Measurements from ENCODE around the gene B3GLCT.
"Not testable (repeated sequence)": the region's sequence is repeated elsewhere in the genome, so short reads cannot be mapped to it uniquely, and the experiment has no call there.

B3GLCT gene

GRCh38 chr13:31301119-31301518, 101.3 kb downstream of the B3GLCT start:
- DNase-seq, result no peak

DNA sequence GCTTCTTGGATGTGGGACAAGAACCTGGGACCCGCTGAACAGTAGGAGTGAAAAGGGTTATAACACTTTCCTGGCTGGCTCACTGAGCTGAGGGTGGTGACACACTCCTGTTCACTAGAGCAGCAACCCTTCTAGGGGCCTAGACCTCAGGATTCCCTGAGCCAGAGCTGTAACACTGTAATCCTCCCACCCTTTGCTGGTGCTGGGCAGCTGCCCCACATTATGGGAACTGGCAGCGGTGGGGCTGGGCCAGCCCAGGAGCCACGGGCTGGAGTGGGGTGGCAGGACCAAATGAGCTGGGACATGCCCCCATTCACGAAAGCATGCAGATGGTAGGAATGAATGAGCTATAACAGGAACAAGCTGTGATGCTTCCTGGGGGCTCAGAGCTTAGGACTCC, 110.6 kb downstream of the B3GLCT start:
- no peak for DNase-seq

DNA sequence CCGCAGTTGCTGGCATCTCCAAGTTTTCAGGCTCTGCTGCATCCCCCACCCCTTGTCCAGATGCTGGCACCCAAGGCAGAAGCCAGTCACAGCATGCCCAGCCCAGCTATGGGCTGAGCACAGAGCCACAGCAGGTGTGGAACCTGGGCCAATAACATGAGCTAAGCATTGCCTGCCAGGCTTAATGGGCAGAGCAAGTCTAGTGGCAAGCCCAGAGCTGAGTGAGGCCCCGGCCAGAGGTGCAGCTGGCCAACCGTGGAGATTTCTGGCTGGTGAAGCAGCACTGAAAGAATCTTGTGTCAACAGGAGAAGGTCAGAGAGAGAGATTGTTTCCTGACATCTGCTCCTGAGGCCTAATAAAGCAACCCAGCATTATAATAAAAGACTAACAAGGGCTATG, 111.0 kb downstream of the B3GLCT start:
- no peak for DNase-seq

DNA sequence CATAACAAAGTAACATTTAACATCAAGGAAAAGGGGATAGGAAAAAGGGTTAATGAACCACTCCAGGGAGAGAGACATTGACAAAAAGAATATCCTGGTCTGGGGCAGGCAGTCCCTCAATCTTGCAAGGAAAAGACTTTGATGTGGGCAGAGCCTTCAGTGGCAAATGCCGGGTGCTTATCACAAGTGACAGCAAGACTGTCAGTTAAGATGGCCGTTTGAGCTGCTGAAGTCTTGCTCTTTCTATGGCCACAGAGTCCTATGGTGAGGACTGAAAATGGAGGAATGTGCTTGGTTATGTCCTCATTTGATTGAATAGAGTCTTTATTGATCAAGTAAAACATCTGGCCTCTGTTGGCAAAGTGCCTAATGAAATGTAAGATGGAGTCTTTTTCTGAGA, 112.1 kb downstream of the B3GLCT start:
- no peak for DNase-seq

DNA sequence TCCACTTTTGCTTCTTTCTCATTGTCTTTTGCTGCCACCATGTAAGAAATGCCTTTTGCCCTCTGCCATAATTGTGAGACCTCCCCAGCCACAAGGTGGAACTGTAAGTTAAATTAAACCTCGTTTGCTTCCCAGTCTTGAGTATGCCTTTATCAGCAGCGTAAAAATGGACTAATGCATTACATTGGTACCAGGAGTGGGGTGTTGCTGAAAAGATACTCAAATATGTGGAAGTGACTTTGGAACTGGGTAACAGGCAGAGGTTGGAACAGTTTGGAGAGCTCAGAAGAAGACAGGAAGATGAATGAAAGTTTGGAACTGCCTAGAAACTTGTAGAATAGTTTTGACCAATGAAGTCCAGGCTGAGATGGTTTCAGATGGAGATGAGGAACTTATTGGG, 115.2 kb downstream of the B3GLCT start:
- DNase-seq, result no peak

DNA sequence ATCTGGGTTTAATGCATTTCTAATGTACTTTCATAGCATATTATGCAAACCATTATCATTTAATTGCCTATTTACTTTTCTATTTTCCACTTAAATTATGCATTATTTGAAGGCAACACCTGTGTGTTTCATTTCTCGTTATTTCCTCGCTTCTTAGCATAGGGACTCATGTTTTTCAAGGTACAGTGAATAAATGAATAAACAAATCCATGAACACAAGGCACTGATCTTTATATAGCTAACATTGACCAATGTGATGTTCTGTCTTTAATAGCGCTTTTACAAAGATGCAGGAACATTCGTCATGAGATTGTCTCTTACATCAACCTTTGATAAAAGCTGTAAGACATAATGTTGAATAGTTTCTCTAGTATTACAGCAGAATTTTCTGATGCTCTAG, 121.2 kb downstream of the B3GLCT start:
- DNase-seq, result no peak

GRCh38 chr13:31321457-31321856, 121.7 kb downstream of the B3GLCT start:
- no peak for DNase-seq

DNA sequence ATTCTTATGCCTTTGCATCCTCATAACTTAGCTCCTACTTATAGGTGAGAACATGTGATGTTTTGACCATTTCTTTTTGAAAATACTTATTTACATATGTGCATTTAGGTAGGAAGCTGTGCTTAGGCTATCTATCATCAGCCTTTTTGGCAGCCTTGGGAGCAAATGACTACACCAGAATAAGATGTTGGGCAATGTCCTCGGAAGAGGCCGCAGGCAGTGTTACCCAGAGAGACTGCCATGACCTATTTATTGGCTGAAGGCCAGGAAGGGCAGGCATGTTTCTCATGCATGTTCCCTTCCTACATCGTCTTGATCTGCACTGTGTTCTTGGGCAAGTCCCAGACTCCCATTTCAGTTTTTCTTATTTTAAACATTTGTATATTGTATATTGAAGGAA, 122.3 kb downstream of the B3GLCT start:
- DNase-seq, result no peak

DNA sequence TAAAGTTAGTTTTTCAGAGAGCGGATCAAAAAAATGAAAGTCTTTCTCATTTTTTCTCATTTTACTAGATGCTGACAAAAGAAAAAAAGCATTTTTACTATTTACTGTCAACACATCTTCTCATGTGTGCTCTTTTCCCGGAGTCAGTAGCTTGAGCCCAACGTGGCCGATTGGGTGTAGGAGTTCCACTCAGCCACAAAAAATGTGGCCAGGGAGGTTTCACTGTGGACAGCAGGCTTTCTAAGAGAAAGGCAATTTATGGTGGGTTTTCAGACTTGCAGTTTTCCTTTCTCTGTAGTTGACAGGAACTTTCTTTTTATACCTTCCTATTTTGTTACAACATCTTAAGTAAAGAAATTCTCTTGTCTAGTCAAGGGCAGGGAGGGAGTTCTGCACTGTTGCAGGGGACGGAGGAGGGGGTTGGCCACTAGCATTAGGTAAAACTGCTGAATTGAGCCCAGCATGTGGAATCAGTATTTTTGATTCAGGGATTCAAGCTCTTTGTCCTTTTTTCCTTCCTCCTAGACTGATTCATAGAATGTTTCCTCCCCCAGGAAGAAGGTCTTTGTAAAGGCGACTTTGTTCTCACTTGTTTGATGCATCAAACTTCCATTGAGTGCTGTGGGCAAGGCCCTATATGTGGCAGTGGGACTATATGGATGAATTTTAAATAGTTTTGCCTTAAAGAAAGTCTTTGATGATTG, 123.1 kb downstream of the B3GLCT start:
- DNase-seq, result no peak

DNA sequence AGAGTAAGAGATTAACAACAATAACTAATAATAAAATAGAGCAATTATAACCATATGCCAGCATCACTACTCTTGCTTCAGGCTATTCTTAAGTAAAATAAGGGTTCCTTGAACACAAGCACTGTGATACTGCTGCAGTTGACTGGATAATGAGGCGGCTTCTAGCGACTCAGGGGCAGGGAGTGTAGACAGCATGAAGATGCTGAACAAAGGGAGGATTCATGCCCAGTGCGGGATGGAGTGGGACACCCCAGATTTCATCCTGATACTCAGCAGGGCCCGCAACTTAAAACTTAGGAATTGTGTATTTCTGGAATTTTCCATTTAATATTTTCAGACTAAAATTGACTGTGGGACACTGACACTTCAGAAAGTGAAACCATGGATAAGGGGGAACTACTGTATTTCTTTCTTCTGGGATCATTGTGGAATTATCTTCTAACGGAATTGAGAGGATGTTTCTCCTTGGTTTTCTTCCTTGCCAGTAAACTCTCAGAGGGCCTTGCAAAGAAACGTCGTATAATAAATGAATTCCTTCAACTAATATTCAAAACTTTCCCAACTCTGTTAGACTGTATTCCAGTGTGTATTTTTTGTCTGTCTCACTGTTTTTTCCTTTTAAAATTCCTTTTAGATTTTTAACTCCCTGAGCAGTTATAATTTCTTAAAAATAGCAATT, 127.5 kb downstream of the B3GLCT start:
- no peak for DNase-seq

- DNase-seq, result no peak
These were observed 128.9 kb downstream of the B3GLCT start for GRCh38 chr13:31328549-31329235.

DNA sequence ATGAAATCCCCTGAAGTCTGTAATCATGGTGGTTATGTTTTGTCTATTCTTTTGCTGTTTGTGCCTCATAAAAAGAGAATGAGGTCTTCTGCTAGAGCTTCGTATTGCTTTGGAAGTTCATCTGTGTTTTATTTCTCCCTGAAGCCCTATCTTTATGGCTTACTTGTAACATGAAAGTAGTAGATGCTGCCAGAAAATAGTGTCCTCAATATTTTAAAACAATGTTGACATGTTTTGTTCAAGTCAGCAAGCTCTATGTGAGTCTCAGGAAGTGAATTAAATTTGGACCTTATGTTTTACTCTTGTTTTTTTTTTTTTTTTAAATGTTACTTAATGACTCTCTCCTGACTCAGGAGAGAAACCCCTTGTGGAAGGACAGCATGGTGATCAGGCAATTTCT, 130.5 kb downstream of the B3GLCT start:
- DNase-seq, result no peak

DNA sequence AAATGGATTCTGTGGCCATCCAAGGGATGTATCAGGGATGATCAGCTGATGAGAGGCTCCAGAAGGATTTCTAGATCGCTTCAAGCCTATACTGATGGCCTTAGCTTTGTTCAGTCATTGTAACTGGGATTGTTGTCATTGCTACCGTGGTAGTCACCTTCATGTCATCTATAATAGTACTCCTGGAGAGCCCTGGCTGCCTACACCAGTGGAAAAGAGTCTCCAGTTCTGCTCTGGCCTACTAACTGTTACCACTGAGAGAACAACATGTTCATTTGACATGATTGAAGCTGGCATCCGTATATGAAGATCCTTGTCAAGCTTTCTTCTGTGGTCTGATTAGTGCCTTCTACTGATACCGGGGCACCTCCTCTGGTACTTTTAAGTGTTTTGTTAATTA, 131.3 kb downstream of the B3GLCT start:
- no peak for DNase-seq

DNA sequence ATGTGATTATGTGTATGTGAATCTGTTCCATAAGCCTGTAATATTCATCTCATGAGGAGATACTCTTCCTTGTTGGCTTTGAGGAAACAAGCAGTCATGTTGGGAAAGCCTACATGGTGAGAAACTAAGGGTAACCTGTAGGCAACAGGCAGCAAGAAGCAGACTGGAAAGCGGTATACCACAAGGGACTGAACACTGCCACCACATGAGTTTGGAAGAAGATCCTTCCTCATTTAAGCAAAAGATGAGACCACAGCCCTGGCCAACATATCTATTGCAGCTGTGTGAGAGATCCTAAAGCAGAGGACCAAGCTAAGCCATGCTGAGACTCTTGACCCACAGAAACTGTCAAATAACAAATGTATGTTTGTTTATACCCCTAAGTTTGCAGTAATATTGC, 134.8 kb downstream of the B3GLCT start:
- no peak for DNase-seq

DNA sequence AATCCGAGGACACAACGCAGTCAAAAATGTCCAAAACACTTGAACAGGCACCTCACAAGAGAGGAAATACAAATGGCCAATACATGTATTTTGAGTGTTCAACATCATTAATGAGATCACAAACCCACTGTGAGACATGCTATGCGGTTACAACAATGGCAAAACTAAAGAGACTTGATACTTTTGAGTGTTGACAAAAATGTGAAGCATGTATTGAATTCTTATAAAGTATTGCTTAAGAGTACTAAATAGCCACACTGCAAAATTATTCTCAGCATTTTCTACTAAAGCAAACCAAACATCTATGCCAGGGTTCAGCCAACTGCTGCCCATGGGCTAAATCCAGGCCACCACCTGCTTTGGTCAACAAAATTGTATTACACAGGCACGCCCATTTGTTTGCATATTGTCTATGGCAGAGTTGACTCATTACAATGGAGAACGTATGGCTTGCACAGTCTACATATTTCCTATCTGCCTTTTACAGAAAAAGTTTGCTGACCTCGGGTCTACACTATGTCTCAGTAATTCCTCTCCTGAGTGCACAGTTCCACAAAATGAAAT, 135.3 kb downstream of the B3GLCT start:
- no peak for DNase-seq

- DNase-seq, result not testable (repeated sequence)
These were observed 139.8 kb downstream of the B3GLCT start for GRCh38 chr13:31339616-31340015.

- DNase-seq, result not testable (repeated sequence)
These were observed 141.1 kb downstream of the B3GLCT start for GRCh38 chr13:31340848-31341247.

DNA sequence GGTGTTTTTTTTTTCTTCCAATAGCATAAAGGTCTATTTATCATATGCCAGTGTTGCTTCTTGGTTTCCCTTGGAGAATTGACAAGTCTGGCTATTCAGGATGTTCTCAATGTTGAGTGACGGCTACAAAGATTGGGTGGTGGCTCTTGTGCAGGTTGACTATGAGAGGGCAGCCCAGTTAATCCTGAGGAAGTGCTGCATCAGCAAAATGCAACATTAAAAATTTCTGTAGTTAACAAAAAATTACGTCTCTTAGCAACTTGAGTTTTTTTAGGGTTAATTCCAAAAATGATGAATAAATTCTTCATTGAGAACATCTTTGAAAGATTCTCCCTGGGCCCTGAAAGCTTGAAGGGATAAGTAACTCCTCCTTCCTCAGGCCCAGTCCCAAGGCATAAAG, 147.1 kb downstream of the B3GLCT start:
- DNase-seq, result no peak

DNA sequence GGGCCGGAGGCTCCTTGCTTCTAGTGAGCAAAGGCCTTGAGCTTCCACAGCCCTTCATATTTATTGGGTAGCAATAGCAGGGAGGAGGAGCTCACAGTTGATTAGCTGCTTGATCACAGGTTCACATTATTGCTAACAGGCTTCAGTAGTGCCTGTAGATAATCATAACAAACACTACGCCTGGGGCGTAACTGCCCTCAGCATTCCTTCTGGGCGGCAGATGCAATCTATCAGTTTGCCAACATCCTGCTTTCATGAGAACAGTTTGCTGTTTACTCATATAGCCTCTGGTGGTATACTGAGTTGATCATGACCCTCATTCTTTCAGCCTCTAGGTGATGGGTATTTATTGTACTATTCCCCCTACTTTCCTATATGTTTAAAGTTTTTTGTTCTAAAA, 149.4 kb downstream of the B3GLCT start:
- no peak for DNase-seq

DNA sequence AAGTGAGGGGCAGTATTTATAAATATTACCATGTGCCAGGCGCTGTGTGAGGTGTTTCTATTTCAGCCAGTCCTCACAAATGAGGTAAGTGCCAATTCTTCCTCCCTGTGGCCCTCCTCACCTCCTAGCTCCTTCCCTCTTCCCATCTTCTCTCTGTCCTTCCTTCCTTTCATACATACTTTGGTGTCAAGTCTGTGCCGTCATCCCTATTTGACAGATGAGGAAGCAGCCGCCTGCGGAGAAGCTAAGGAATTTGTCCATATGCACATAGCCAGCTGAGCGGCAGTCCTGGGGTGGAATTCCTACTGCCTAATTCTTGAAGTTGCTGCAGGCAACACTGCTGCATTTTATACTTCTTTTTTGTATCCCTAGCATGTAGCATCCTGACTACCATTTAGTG, 150.8 kb downstream of the B3GLCT start:
- no peak for DNase-seq

- no peak for DNase-seq
These were observed 151.6 kb downstream of the B3GLCT start for GRCh38 chr13:31351376-31351775.

DNA sequence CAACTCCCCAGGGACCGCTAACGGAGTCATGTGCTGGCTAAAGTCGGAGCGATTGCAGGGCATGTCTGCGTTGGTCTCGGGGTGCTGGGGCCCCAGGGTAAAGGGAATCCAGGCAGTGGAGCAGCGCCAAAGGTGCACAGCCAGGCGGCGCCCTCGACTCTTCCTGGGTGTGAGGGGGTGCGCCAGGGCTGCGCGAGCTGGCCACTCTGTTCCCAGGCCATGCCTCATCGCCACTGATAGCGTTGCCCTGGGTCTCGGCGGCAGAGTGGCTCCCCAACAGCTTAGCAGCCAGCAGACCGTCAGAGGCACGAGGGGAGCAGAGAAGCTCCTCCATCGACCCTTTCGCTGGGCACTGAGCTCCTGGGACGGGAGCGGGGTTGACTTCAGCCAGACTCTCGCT, 152.7 kb downstream of the B3GLCT start:
- no peak for DNase-seq

GRCh38 chr13:31355001-31355400, 155.2 kb downstream of the B3GLCT start:
- DNase-seq, result no peak

DNA sequence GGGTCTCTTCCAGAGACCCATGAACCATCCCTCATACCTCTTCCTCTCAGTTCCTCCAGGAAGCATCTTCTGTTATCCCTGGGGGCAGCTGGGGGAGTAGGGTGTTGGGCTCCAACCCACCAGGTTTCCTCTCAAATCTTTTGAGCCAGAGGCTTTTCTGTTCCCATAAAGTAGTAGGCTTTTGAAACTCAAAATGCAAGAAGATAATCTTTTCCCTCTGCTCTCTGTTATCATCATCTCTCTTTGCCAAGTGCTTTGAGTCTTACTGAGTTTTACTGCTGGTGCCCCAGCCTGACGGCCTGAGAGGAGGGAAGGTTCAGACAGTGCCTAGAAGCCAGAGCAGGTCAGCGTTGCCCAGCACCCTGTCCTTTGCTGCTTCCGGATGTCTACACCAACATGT, 157.2 kb downstream of the B3GLCT start:
- no peak for DNase-seq
